H54 (cell line): ENCODE results near the gene HNMT.
A peak's percentile ranks its signal among the peaks of the same experiment; 100 is the strongest.

ENCODE experiments used
- DNase-seq: peaks from one replicate; pipeline ENCODE4 v3.0.0; 2011; ENCODE audit warnings: low spot score, mixed read lengths; ENCODE audit not compliant: insufficient read length
- FAIRE-seq: peaks from 3 replicates; lab custom pipeline; 2011; peaks lifted over from hg19 to GRCh38; lab: Jason Lieb, UNC
- POLR2A ChIP-seq: IDR thresholded peaks from 2 replicates; pipeline ENCODE4 v1.6.1; 2011; ENCODE audit warnings: low read depth, mild to moderate bottlenecking, low read length

HNMT gene

DNA sequence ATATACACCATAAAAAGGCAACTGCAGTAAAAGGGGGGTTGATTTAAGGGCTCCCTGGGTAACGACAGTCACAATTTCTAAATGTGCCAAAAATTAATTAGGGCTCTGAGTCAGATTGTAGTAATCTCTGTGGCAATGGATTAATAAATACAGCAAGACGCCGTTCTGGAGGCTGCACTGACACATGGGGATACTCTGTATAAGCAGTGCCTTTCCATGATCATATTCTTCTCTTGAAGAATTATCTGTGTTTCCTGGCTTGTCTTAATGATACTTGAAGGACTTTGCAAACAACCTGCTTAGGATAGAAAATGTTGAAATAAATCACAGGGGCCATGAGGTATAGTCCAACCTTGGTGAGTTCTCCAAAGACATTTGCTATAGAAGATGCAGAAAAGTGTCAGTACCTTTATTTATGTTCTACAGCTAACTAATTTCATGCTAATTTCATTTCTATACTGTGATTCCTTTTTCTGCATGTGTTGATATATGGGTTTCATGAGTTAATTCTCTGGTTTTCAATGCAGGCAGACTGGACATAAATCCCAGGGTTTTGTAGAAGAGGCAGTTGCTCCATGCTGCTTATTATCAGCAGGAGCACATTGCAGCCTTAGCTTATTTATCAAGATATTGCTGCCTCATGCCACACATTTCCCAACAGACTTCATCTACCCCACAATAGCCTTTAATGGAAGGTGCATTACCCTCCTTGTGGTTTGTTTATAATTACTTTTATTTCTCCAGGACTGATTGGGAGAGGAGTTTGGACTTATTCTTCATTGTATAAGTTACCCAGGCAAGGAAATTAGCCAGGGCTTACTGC lies 54.8 kb downstream of the HNMT start:
- no peak for FAIRE-seq

DNA sequence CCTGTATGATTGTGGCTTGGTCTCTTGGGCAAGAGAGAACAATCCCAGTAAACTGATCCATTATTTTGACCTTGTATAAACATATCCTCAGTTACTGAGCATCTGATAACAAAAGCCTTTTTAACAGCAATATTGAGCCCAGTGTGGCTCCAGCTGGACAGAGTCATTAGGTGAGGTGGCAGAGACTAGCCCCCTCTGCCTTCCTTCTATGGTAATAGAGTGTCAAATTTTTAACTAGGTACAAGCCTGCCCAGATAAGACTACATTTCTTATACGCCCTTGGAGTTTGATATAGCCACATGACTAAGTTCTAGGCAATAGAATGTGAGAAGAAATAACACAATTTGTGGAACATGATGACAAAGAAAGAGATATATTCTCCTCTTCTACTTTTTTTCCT lies 56.2 kb downstream of the HNMT start:
- DNase-seq (no peak), FAIRE-seq (no peak)
- TF ChIP-seq POLR2A = no peak

More for the DNA sequence above, 54.8 kb downstream of the HNMT start:
- TF ChIP-seq POLR2A = no peak
- no peak for DNase-seq

DNA sequence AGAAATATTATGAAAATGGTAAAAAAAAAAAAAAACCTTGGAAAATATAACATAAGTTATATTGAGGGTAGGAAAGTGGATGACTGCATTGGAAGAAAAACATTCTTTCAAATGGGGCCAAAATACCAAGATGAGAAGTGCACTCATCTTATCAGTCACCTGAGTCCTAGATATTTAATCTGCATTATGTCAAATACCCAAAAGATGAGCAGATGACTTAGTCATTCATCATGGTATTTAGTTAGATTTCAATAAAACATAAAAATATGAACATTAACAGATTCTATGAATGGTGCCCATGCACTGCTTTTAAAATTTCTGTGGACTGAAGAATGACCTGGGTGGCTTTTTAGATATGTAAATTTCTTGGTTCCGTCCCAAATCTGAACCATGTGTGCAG lies 56.9 kb downstream of the HNMT start:
- TF ChIP-seq POLR2A = no peak
- no peak for FAIRE-seq
- DNase-seq = no peak

DNA sequence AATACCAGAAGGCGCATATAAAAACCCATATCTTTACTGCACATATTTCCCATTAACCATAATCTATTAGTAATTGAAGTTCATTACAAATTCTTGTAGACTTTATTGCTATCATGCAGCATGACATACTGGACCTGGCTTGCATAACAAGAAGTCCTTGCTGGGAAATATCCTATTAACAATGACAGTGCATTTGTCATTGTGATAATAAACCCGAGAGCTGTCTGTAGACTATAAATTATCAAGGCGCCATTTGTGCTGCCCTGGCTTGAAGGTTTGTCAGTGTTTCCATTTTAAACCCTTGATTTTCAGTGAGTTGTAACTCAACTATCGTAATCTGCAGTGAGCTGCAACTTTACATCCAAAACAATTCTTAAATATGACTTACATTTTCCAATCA lies 59.0 kb downstream of the HNMT start:
- DNase-seq = no peak
- FAIRE-seq = peak; percentile 45
- TF ChIP-seq POLR2A = no peak

GRCh38 chr2:138023976-138024375 lies 59.7 kb downstream of the HNMT start:
- TF ChIP-seq POLR2A = no peak

DNA sequence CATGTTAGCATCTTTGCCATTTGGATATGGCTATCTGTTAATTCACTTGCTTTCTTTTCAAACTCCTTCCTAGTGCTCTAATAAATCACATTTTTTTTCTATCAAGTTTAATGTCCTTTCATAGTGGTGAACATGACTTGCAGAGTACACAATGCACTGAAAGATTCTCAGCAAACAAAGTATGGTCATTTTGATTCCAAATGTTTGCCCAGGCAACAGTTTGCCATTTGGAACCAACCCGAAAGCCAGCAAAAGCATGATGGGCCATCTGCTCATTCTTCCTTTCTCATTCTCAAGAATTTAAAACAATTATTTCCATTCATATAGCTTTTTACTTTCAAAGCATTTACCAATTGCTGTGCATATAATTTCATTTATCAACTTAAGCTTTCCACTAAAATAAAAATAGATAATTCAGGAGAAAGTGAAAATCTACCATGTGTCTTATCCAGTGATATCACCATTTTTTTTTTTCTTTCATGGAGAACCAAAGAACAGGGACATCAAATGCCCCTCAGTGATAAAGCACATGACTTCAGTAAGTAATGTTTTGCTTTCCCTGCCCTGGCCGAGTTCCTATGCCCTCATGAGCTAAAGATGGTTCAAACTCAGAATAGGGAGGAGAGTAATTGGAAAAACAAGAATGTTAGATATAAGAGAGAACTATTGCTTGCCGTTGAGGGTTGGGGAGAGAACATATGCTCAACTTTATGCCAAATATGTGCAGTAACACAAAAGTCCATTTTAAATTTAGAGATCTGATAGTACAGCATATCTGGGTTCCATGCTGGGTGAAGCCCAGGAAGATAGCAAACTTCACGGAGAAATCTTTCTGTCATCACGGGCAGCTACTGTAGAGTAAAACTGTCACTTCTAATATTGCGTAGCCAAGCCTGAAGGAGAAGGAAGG lies 62.1 kb downstream of the HNMT start:
- TF ChIP-seq POLR2A = no peak
- FAIRE-seq (no peak), DNase-seq (no peak)

More at GRCh38 chr2:138023976-138024375, 59.7 kb downstream of the HNMT start:
- FAIRE-seq (no peak), DNase-seq (no peak)

- FAIRE-seq (no peak), DNase-seq (no peak)
- no peak for TF ChIP-seq POLR2A
Observed at GRCh38 chr2:138028538-138028937, 64.3 kb downstream of the HNMT start.

GRCh38 chr2:138029276-138029675 lies 65.0 kb downstream of the HNMT start:
- no peak for TF ChIP-seq POLR2A
- no peak for DNase-seq
- FAIRE-seq = no peak

- DNase-seq = no peak
- FAIRE-seq = peak; percentile 65
- TF ChIP-seq POLR2A = no peak
Observed at GRCh38 chr2:138030459-138030858, 66.2 kb downstream of the HNMT start.

DNA sequence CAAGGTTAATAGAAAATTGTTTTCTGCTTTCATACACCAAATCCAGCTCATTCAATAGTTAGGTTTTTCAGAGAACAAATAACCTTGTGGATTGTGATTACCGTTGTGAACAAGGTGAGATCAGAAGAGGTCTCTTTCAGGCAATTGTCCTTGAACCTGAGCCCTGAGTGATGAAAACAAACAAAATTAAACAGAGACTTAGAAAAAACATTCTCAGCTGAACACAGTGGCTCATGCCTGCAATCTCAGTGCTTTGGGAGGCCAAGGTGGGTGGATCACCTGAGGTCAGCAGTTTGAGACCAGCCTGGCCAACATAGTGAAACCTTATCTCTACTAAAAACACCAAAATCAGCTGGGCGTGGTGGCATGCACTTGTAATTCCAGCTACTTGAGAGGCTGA lies 68.1 kb downstream of the HNMT start:
- FAIRE-seq = no peak
- no peak for DNase-seq
- TF ChIP-seq POLR2A = no peak

DNA sequence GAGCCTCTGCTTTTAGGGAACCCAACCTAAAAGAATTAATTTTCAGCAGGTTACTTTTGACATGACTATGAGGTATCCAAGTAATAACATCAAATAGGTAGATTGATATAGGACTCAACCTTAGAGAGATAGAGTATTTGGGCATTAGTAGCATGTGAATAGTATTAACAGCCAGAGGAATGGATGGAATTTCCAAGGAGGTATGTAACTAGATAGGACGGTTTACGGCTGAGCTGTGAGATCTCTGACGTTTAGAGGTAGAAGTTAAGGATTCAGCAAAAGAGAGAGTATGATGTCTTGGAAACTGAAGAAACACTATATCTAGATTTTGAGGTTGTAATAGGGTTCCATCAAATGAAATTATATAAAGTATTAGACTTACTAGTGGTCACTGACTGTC lies 70.3 kb downstream of the HNMT start:
- TF ChIP-seq POLR2A = no peak
- FAIRE-seq (no peak), DNase-seq (no peak)

- no peak for DNase-seq
- no peak for FAIRE-seq
- TF ChIP-seq POLR2A = no peak
Observed at GRCh38 chr2:138035608-138036217, 71.4 kb downstream of the HNMT start.

- no peak for TF ChIP-seq POLR2A
- no peak for DNase-seq
- FAIRE-seq = no peak
Observed at GRCh38 chr2:138036522-138036921, 72.2 kb downstream of the HNMT start.

DNA sequence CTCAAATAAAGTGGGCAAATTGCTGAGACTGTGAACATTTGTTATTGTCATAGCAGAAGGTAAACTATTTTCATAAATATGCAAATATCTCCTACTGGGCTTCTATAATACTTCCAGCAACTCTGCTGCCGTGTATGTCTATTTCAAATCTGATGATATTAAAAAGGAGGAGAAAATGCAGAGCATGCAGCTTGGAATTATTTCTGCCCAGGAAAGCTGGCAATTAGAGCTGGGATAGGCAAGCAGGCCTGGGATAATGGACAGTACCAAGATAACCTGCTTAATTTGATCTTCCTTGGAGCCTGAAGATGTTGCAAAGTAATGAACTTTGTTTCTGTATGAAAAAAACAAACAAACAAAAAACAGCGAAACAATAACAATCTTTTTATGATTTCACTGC lies 72.8 kb downstream of the HNMT start:
- DNase-seq (no peak), FAIRE-seq (no peak)
- no peak for TF ChIP-seq POLR2A
